HPDE6-E6E7 (cell line): ENCODE results near the gene SPRR3.

Source experiments
- DNase-seq: peaks from one replicate; pipeline ENCODE4 v3.0.0; 2011; ENCODE audit warnings: missing footprints; ENCODE audit errors: extremely low spot score

The SPRR3 gene

GRCh38 chr1:153049211-153049610 lies 47.7 kb downstream of the SPRR3 start:
- DNase-seq, result no peak
